Hypothalamus (tissue), 51 donors: ENCODE data around the gene UBAP1.
"Not testable (repeated sequence)": the region's sequence is repeated elsewhere in the genome, so short reads cannot be mapped to it uniquely, and the experiment has no call there.

Experiments
- DNase-seq, 51 donors: peaks; one replicate each; lab custom pipeline; 2025; lab: John Stamatoyannopoulos, UW

UBAP1 gene

GRCh38 chr9:34177593-34178435 lies 1.0 kb upstream of the UBAP1 start:
- no peak for DNase-seq

- peak in 12 of 51 donors; percentile 52 to 86 (median 69) for DNase-seq
Observed at GRCh38 chr9:34179213-34180136, 632 bp downstream of the UBAP1 start.

- peak in 1 of 51 donors; percentile 15 for DNase-seq
Observed at GRCh38 chr9:34185778-34186551, 7.1 kb downstream of the UBAP1 start.

GRCh38 chr9:34187891-34188240 lies 9.0 kb downstream of the UBAP1 start:
- no peak for DNase-seq

GRCh38 chr9:34190996-34191892 lies 12.4 kb downstream of the UBAP1 start:
- no peak for DNase-seq

- no peak for DNase-seq
Observed at GRCh38 chr9:34195143-34195542, 16.3 kb downstream of the UBAP1 start.

- DNase-seq, result not testable (repeated sequence)
Observed at GRCh38 chr9:34197286-34197685, 18.4 kb downstream of the UBAP1 start.

- DNase-seq, result no peak
Observed at GRCh38 chr9:34197756-34198711, 19.2 kb downstream of the UBAP1 start.

GRCh38 chr9:34200092-34200491 lies 21.2 kb downstream of the UBAP1 start:
- no peak for DNase-seq

GRCh38 chr9:34203275-34203991 lies 24.6 kb downstream of the UBAP1 start:
- DNase-seq, result peak in 5 of 51 donors; percentile 2 to 22 (median 10)

- DNase-seq, result no peak
Observed at GRCh38 chr9:34203992-34204635, 25.3 kb downstream of the UBAP1 start.

GRCh38 chr9:34205102-34205501 lies 26.3 kb downstream of the UBAP1 start:
- no peak for DNase-seq

GRCh38 chr9:34206561-34206960 lies 27.7 kb downstream of the UBAP1 start:
- DNase-seq, result no peak

- DNase-seq, result no peak
Observed at GRCh38 chr9:34211395-34211794, 32.6 kb downstream of the UBAP1 start.

GRCh38 chr9:34214354-34215000 lies 35.6 kb downstream of the UBAP1 start:
- DNase-seq, result not testable (repeated sequence)

- no peak for DNase-seq
Observed at GRCh38 chr9:34216325-34216724, 37.5 kb downstream of the UBAP1 start.

- not testable (repeated sequence) for DNase-seq
Observed at GRCh38 chr9:34217015-34217414, 38.2 kb downstream of the UBAP1 start.
